Non-pigmented ciliary epithelial cell (primary cell): ENCODE data around the gene NOA1.
"Not testable (repeated sequence)": the region's sequence is repeated elsewhere in the genome, so short reads cannot be mapped to it uniquely, and the experiment has no call there.

Source experiments
- DNase-seq: peaks from one replicate; pipeline ENCODE4 v3.0.0-alpha.2; 2010; ENCODE audit warnings: low read depth

Gene NOA1

DNA sequence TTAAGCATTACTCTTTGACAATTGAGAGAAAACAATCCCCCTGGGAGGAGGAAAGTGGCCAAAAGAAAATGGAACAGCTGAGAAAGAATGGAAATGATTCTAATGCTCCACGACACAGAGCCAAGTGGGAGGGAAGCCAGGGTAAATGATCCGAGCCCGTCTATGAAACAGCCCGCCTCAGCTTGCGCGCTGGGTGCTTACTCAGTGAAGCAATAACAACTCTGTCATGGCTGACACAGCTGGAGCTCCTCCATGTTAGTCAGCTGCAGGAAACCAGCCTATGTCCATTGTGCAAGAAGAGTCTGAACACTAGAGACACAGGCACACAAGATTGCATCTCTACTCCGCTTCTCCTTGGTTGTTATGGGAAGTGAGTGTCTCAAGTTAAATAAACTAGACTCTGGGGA, 19.3 kb downstream of the NOA1 start:
- DNase-seq, result peak; percentile 91

DNA sequence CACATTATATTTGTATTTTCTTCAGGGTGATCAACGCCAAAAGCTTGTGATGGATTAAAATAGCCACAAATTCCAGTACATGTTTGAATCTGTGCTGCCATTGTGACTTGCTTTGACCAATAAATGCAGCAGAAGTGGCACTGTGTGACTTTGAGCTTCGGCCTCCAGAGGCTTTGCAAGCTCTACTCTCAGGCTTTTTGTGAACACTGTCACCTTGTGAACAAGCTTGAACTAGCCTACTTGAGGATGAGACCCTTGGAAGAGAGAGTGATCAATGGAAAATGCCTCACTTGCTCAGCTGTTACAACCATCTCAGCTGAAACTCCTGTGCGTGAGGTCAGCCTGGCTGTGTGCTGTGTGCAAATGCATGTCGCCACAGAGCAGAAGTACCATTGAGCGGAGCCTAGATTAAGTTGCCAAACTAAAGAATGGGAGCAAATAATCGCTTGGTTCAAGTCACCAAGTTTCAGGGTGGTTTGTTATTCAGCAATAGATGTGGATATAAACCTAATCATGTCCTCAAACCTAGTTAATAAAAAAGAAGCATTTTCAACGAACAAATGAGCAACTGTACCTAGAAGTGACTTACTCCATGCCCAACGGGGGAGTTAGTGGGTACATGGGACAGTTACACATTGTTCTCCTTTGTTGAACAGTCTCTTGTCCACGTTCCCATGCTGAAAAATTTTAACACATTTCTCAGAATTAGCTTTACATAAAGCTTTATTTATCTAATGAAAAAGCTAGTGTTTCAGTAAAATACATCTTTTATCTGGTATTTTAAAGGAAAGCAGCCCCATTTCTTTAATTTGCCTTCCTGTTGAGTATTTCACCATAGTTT, 23.5 kb downstream of the NOA1 start:
- DNase-seq, result no peak

DNA sequence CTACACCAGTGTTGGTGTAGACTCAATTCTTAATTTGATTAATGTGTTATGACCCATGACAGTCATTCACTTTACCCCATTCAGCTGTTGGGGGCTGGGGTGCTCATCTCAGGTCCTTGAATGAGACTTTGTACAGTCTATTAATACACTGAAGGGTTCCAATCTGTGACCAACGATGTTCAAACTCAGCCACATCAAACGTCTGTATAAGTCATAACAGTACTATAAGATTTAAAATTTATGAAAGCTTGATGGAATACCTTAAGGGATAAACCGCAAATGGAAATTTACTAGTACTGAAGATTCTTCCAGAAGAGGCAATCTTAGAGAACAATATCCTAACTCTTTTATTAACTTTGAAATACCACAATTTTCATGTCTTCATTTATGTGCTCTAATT, 36.0 kb downstream of the NOA1 start:
- no peak for DNase-seq

DNA sequence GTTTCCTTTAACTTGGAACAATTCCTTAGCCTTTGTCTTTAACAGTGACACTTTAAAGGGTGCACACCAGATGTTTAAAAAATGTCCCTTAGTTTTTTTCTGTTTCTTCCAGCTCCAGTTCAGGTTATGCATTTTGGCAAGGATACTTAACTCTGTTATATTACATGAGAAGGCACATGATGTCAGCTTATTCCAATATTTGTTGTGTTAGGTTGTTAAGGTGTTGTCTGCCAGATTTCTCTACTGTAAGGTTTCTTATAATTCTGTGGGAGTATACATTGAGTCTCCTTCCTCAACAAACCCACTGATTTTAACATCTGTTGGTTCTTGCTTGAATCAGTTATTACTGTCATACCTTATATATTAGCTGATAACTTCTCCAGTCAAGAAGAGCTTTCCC, 36.4 kb downstream of the NOA1 start:
- no peak for DNase-seq

DNA sequence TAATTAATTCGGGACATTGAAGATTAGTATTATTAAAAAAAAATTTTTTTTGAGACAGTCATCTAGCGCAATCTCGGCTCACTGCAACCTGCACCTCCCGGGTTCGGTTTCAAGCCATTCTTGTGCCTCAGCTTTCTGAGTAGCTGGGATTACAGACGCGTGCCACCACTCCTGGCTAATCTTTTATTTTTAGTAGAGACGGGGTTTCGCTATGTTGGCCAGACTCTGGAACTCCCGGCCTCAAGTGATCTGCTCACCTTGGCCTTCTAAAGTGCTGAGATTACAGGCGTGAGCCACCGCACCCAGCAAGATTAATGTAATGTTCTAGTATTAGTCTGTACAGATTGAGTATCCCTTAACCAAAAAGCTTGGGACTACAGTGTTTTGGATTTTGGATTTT, 37.0 kb downstream of the NOA1 start:
- DNase-seq, result no peak

DNA sequence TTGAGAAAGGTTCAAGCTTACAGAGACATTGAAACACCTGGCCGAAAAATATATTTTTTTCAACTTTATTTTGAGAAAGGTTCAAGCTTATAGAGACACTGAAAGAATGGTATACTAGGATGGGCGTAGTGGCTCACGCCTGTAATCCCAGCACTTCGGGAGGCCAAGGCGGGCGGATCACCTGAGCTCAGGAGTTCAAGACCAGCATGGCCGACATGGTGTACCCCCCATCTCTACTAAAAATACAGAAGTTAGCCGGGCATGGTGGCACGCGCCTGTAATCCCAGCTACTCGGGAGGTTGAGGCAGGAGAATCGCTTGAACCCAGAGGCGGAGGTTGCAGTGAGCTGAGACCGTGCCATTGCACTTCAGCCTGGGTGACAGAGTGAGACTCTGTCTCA, 37.6 kb downstream of the NOA1 start:
- DNase-seq, result not testable (repeated sequence)

DNA sequence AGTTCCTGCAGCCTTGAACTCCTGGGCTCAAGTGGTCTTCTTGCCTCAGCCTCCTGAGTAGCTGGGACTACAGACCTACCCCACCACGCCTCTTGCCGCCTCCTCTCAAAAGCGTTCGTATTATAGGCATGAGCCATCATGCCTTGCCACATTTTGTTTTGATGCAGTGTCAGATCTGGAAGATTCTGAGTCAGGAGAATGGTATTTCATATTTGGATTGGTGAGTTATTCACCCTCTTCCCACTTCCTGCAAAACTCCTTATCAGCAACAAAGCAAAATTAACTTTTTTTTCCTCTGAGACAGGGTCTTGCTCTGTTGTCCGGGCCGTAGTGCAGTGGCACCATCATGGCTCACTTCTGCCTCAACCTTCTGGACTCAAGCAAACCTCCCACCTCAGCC, 40.1 kb downstream of the NOA1 start:
- peak; percentile 87 for DNase-seq

DNA sequence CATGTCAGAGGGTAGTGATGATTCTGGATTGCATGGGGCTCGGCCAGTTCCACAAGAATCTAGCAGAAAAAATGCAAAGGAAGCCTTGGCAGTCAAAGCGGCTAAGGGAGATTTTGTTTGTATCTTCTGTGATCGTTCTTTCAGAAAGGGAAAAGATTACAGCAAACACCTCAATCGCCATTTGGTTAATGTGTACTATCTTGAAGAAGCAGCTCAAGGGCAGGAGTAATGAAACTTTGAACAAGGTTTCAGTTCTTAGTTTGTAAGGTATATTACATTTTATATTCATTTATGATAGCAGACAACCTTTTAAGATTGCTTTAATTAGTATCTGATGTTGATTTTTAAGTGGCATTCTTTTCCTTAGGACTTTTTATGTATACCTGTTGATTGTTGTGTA, 45.5 kb downstream of the NOA1 start:
- DNase-seq, result no peak

DNA sequence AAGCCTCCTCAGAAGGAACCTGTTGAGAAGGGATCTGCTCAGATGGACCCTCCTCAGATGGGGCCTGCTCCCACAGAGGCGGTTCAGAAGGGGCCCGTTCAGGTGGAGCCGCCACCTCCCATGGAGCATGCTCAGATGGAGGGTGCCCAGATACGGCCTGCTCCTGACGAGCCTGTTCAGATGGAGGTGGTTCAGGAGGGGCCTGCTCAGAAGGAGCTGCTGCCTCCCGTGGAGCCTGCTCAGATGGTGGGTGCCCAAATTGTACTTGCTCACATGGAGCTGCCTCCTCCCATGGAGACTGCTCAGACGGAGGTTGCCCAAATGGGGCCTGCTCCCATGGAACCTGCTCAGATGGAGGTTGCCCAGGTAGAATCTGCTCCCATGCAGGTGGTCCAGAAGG, 46.8 kb downstream of the NOA1 start:
- DNase-seq, result no peak

DNA sequence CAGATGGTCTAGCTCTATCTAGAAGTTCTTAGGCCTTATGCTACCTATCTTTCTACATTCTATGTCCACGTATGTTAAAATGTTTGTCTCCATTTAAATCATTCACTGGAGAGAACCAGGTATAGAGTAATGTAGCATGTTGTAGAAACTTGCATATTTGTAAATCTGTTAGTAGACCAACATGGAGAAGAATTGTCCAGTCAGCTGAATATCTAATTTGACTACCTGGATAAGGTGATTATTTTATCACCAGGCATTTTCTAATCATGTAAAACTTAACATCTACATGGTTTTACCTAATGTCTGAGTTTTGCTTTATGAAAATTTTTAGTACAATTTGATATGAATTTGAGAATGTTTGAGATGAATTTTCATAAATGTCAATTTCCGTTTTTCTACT, 50.2 kb downstream of the NOA1 start:
- no peak for DNase-seq

DNA sequence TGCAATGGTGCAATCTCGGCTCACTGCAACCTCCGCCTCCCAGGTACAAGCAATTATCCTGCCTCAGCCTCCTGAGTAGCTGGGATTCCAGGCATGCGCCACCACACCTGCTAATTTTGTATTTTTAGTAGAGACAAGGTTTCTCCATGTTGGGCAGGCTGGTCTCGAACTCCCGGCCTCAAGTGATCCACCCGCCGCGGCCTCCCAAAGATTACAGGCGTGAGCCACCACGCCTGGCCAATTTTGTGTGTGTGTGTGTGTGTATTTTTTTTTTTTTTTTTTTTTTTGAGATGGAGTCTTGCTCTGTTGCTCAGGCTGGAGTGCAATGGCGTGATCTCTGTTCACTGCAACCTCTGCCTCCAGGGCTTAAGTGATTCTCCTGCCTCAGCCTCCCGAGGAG, 62.4 kb downstream of the NOA1 start:
- not testable (repeated sequence) for DNase-seq

DNA sequence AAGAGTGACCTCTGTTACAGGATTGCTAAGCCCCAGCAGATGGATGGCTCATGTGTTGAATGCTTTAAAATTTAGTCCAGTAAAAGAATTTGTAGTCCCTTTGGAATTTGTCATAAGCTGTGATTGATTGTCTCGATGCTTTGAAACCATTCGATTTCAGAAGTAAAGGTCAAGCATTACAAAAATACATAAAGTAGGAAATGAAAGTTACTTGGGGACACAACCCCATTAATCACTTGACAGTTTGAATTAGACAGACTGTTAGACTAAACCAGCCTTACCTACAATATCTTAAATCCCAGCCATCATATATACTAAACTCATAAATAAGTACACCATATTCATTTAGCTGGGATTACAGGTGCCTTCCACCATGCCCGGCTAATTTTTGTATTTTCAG, 63.1 kb downstream of the NOA1 start:
- DNase-seq, result no peak
